IPS-NIHi11 (cell line): ENCODE measurements around the gene SCN1A.
"Not testable (repeated sequence)": the region's sequence is repeated elsewhere in the genome, so short reads cannot be mapped to it uniquely, and the experiment has no call there.

ENCODE experiments used
- DNase-seq: peaks from one replicate; pipeline ENCODE4 v3.0.0; 2012; ENCODE audit warnings: mixed read lengths, low spot score

SCN1A gene

GRCh38 chr2:166081131-166081632, 46.6 kb downstream of the SCN1A start:
- DNase-seq: no peak

GRCh38 chr2:166074430-166074829, 53.4 kb downstream of the SCN1A start:
- no peak for DNase-seq

- no peak for DNase-seq
Observed at GRCh38 chr2:166074011-166074410, 53.8 kb downstream of the SCN1A start.

GRCh38 chr2:166070231-166070630, 57.6 kb downstream of the SCN1A start:
- no peak for DNase-seq

GRCh38 chr2:166068981-166069380, 58.8 kb downstream of the SCN1A start:
- no peak for DNase-seq

- DNase-seq: no peak
Observed at GRCh38 chr2:166067229-166067628, 60.6 kb downstream of the SCN1A start.

GRCh38 chr2:166060191-166060590, 67.6 kb downstream of the SCN1A start:
- no peak for DNase-seq

GRCh38 chr2:166057370-166058164, 70.3 kb downstream of the SCN1A start:
- DNase-seq: no peak

- DNase-seq: no peak
Observed at GRCh38 chr2:166044853-166045483, 82.9 kb downstream of the SCN1A start.

GRCh38 chr2:166042768-166043390, 84.9 kb downstream of the SCN1A start:
- DNase-seq: no peak

GRCh38 chr2:166042356-166042755, 85.5 kb downstream of the SCN1A start:
- DNase-seq: no peak

- DNase-seq: no peak
Observed at GRCh38 chr2:166041613-166042012, 86.2 kb downstream of the SCN1A start.

- no peak for DNase-seq
Observed at GRCh38 chr2:166032361-166032760, 95.5 kb downstream of the SCN1A start.

- DNase-seq: no peak
Observed at GRCh38 chr2:166031054-166031453, 96.8 kb downstream of the SCN1A start.

GRCh38 chr2:166025313-166025712, 102.5 kb downstream of the SCN1A start:
- DNase-seq: no peak

GRCh38 chr2:166017208-166017607, 110.6 kb downstream of the SCN1A start:
- DNase-seq: no peak

GRCh38 chr2:166013878-166014277, 113.9 kb downstream of the SCN1A start:
- no peak for DNase-seq

- no peak for DNase-seq
Observed at GRCh38 chr2:166011660-166012059, 116.2 kb downstream of the SCN1A start.

- no peak for DNase-seq
Observed at GRCh38 chr2:166000401-166000800, 127.4 kb downstream of the SCN1A start.

GRCh38 chr2:165990846-165991245, 137.0 kb downstream of the SCN1A start:
- no peak for DNase-seq

GRCh38 chr2:165989851-165990250, 138.0 kb downstream of the SCN1A start:
- DNase-seq: no peak

- no peak for DNase-seq
Observed at GRCh38 chr2:165985120-165985519, 142.7 kb downstream of the SCN1A start.

GRCh38 chr2:165972161-165972560, 155.7 kb downstream of the SCN1A start:
- not testable (repeated sequence) for DNase-seq
